SK-N-SH treated with all-trans-retinoic acid at 6 μM for 48 hours (cell line): ENCODE measurements around the gene RXYLT1.

Experiments used
- SNAI2 ChIP-seq: fragments of 250-450 bp; sonication (Bioruptor Pico); IDR thresholded peaks from 2 replicates; pipeline ENCODE4 v1.5.0; 2020; ENCODE audit warnings: mild to moderate bottlenecking, moderate library complexity
- ZC3H10 ChIP-seq: fragments of 250-450 bp; sonication (Bioruptor Pico); IDR thresholded peaks from 2 replicates; pipeline ENCODE4 v1.5.1; 2021; ENCODE audit warnings: mild to moderate bottlenecking, moderate library complexity
- ZFP3 ChIP-seq: fragments of 250-450 bp; sonication (Bioruptor Pico); IDR thresholded peaks from 2 replicates; pipeline ENCODE4 v1.5.0; 2020; ENCODE audit warnings: mild to moderate bottlenecking, moderate library complexity
- ZNF70 ChIP-seq: fragments of 450-650 bp; formaldehyde crosslinking; IDR thresholded peaks from 2 replicates; pipeline ENCODE4 v1.5.0; 2020; ENCODE audit warnings: mild to moderate bottlenecking, moderate library complexity
- TF ChIP-seq, protein P1 (sequence below): fragments of 250-450 bp; sonication (Bioruptor Pico); IDR thresholded peaks from 2 replicates; pipeline ENCODE4 v1.8.0; 2020; ENCODE audit warnings: mild to moderate bottlenecking, moderate library complexity, borderline replicate concordance

DNA sequence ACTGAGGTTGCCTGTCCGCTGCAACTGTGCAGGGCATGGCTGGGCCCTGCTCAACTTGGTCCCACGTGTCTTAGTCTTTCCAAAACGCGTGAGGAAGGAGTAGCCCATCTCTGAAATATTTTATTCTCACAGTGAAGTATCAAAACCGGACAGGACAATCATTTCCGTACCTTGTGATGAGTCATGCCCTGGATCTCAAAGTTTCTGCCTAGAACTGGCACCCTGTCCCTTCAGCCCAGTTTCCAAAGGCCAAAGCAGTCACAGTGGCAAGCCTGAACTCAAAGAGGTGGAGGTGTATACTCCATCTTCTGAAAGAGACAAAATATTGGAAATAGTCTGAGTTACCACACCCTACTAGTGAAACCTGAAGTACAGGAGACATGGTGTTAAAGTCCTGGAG is 36.3 kb downstream of the RXYLT1 start:
- TF ChIP-seq, protein P1, sequence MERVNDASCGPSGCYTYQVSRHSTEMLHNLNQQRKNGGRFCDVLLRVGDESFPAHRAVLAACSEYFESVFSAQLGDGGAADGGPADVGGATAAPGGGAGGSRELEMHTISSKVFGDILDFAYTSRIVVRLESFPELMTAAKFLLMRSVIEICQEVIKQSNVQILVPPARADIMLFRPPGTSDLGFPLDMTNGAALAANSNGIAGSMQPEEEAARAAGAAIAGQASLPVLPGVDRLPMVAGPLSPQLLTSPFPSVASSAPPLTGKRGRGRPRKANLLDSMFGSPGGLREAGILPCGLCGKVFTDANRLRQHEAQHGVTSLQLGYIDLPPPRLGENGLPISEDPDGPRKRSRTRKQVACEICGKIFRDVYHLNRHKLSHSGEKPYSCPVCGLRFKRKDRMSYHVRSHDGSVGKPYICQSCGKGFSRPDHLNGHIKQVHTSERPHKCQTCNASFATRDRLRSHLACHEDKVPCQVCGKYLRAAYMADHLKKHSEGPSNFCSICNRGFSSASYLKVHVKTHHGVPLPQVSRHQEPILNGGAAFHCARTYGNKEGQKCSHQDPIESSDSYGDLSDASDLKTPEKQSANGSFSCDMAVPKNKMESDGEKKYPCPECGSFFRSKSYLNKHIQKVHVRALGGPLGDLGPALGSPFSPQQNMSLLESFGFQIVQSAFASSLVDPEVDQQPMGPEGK (CRISPR knock-in tag): no peak
- TF ChIP-seq ZNF70 (CRISPR knock-in tag) (no peak), ZC3H10 (CRISPR knock-in tag) (no peak), SNAI2 (CRISPR knock-in tag) (no peak), ZFP3 (CRISPR knock-in tag) (no peak)
